Stomach (tissue), 9 donors: ENCODE results near the gene KCNC1. TPM values are rescaled to one million over a fixed set of nuclear protein-coding genes. Genes with fewer than 3 reads are reported as not detected.

ENCODE experiments used
- DNase-seq, 2 donors: peaks; one replicate each; pipeline versions ENCODE4 v3.0.0 to v3.0.0-alpha.2; 2013 to 2019
- H3K27ac ChIP-seq, 5 donors: fragments of 200-600 bp in 4 of 5; sonication (generic) in 4 of 5; one replicate each; pipeline ENCODE4 v1.5.1; 2013 to 2019; ENCODE audit warnings: mild to moderate bottlenecking in 1 of 5, moderate library complexity in 1 of 5
- H3K27me3 ChIP-seq, 3 donors: fragments of 200-600 bp; sonication (generic); one replicate each; pipeline ENCODE4 v1.5.1; 2017 to 2019; ENCODE audit warnings: mixed run types in 1 of 3
- H3K36me3 ChIP-seq, 4 donors: fragments of 200-600 bp; sonication (generic); 1 replicate in 3 of 4; 2 replicates in 1 of 4; pipeline ENCODE4 v1.5.1; 2016 to 2019
- H3K4me1 ChIP-seq, 4 donors: fragments of 200-600 bp; sonication (generic); one replicate each; pipeline ENCODE4 v1.5.1; 2016 to 2019
- H3K4me3 ChIP-seq, 4 donors: fragments of 200-600 bp; sonication (generic) in 3 of 4; one replicate each; pipeline ENCODE4 v1.5.1; 2016 to 2019; ENCODE audit warnings: mild to moderate bottlenecking in 1 of 4
- H3K9me3 ChIP-seq, 4 donors: fragments of 200-600 bp; sonication (generic); one replicate each; pipeline ENCODE4 v1.5.1; 2016 to 2019
- EP300 ChIP-seq: sonication (generic); formaldehyde crosslinking; IDR thresholded peaks from one replicate; pipeline ENCODE4 v1.6.1; 2017; ENCODE audit warnings: antibody characterized with exemption
- POLR2A ChIP-seq, 4 donors: fragments of 450-650 bp; IDR thresholded peaks; one replicate each; pipeline ENCODE4 v1.6.1; 2016; ENCODE audit warnings: antibody characterized with exemption in 4 of 4, control low read depth in 2 of 4, mild to moderate bottlenecking in 1 of 4, moderate library complexity in 1 of 4
- POLR2AphosphoS5 ChIP-seq, 3 donors: sonication (generic); formaldehyde crosslinking; IDR thresholded peaks; one replicate each; pipeline ENCODE4 v1.6.1; 2016; ENCODE audit warnings: antibody characterized with exemption in 3 of 3
- WGBS, 5 donors: extraction: QIAGEN DNeasy Blood & Tissue Kit in 3 of 5; methylation state at CpG; one replicate each; pipeline versions ENCODE4 v1.1.5 to v1.1.7; 2013 to 2018; 5-methylcytosine and 5-hydroxymethylcytosine counted together
- intact Hi-C: fragments of 100-400 bp; cut with DNase I; formaldehyde crosslinking; loops from one replicate; pipeline ENCODE4 v1.15.1; 2023; ENCODE audit warnings: low total_unique reads
- polyA plus RNA-seq, 3 donors: library from polyadenylated mRNA; stranded (reverse); fragments of 200-250 nt; gene quantifications; one replicate each; pipeline ENCODE4 v1.2.3, GENCODE V29; 2013
- total RNA-seq, 5 donors: library from RNA; depleted of rRNA; stranded (reverse); fragments of >200 nt; gene quantifications; one replicate each; pipeline versions ENCODE4 v1.1.0 to v1.2.3, GENCODE V29; 2014 to 2016
- TF ChIP-seq, protein P1 (sequence below), 7 experiments: fragments of 450-650 bp in 4 of 7; fragments of 200-600 bp in 3 of 7; sonication (generic) in 3 of 7; IDR thresholded peaks; one replicate each; pipeline ENCODE4 v1.5.1; 2016 to 2019; ENCODE audit warnings: antibody characterized with exemption in 7 of 7, control low read depth in 2 of 7, mild to moderate bottlenecking in 1 of 7
- donor health status: healthy with polysubstance abuse.
- donor health status: Bipolar disorder and iron deficiency.
- donor health status: healthy.

KCNC1 gene
- total and polyA plus RNA-seq, 8 donors, result 0.03 to 0.18 TPM; not detected in 6

DNA sequence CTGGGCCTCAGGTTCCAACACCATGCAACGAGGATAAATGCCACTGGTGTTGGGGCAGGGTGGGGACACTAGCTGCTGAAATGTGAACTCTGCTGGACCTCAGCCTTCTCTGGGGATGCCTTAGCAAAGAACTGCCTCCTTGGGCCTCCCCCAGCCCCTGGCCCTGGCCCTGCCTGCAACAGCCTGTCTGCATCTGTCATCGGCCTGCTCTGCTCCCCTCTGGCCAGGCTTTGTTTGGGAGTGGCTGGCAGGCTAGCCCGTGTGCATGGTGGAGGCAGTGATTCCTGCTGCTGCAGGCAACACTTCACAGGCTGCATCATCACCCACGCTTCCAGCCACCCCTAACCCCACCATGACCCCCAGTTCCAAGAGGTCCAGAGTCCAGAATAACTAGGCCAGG, 26.8 kb upstream of the KCNC1 start:
- intact Hi-C loops, result no loop called here
- H3K4me3 ChIP-seq, result no peak overlapping the region
- 44 to 58% (median 50%) methylated on average over 4 of the region's 4 CpGs for WGBS, 5 donors
- peaks cover 3 to 51% (median 12%) of the 10 kb centered on the region in 3 donors for H3K27me3 ChIP-seq
- H3K36me3 ChIP-seq, result no peaks in the 10 kb centered on the region
- H3K9me3 ChIP-seq, result peaks cover 0 to 7% (median 3%) of the 10 kb centered on the region in 4 donors
- DNase-seq, result no peak
- no peak for TF ChIP-seq EP300
- TF ChIP-seq, protein P1, sequence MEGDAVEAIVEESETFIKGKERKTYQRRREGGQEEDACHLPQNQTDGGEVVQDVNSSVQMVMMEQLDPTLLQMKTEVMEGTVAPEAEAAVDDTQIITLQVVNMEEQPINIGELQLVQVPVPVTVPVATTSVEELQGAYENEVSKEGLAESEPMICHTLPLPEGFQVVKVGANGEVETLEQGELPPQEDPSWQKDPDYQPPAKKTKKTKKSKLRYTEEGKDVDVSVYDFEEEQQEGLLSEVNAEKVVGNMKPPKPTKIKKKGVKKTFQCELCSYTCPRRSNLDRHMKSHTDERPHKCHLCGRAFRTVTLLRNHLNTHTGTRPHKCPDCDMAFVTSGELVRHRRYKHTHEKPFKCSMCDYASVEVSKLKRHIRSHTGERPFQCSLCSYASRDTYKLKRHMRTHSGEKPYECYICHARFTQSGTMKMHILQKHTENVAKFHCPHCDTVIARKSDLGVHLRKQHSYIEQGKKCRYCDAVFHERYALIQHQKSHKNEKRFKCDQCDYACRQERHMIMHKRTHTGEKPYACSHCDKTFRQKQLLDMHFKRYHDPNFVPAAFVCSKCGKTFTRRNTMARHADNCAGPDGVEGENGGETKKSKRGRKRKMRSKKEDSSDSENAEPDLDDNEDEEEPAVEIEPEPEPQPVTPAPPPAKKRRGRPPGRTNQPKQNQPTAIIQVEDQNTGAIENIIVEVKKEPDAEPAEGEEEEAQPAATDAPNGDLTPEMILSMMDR (IDR thresholded peaks at IDR 0.05), result no peak
- TF ChIP-seq POLR2AphosphoS5 (IDR thresholded peaks at IDR 0.05), result no peak
- no peak for TF ChIP-seq POLR2A (IDR thresholded peaks at IDR 0.05)
- H3K4me1 ChIP-seq, result no peaks in the 10 kb centered on the region
- H3K27ac ChIP-seq, result no peak overlapping the region

DNA sequence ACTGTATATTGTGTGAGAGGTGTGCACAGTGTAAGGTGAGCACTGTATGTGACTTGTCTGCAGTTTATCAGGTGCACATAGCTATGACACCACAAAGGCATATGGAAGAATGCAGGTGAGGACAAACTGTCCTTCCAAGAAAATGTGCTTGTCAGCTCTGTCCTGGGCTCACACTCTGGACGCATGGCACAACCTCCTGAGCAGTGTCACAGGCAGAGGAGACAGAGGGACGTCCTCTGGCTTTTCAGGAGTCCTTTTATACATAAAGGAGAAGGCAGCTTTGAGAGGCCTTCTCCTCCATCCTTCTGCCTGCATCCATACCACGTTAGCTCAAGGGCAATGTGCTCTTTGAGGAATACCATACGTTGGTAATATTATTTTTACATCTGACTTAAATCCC, 22.7 kb upstream of the KCNC1 start:
- no peaks in the 10 kb centered on the region for H3K9me3 ChIP-seq
- 18 to 38% (median 23%) methylated on average over 3 to 4 of the region's 4 CpGs for WGBS, 5 donors
- TF ChIP-seq EP300 (no peak), POLR2A (IDR thresholded peaks at IDR 0.05) (no peak), POLR2AphosphoS5 (IDR thresholded peaks at IDR 0.05) (no peak)
- TF ChIP-seq, protein P1 (IDR thresholded peaks at IDR 0.05), result no peak
- H3K4me3 ChIP-seq, result no peak overlapping the region
- H3K4me1 ChIP-seq, result no peaks in the 10 kb centered on the region
- intact Hi-C loops, result no loop called here
- H3K27me3 ChIP-seq, result peaks cover 3 to 89% (median 24%) of the 10 kb centered on the region in 3 donors
- H3K27ac ChIP-seq, result no peak overlapping the region
- H3K36me3 ChIP-seq, result no peaks in the 10 kb centered on the region
- no peak for DNase-seq

DNA sequence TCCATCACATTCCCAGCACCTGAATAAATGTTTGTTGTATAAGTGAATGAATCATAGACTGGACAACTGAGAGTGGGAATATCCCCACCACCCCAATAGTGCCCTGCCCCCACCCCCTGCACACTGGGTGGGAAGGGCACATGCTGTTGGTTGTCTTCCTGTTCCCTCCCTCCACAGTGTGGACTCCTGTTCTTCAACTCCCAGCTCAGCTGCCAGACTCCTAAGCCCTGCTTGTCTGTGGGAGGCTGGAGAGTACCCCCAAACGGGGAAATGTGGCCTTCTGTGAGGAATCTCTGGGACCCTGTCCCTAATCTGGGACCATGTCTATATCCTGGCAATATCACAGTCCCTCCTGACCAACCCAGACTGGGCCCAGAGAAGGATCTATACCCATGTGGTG, 20.7 kb upstream of the KCNC1 start:
- H3K9me3 ChIP-seq, result no peaks in the 10 kb centered on the region
- no peak for DNase-seq
- peaks cover 7 to 96% (median 40%) of the 10 kb centered on the region in 3 donors for H3K27me3 ChIP-seq
- H3K27ac ChIP-seq, result no peak overlapping the region
- WGBS, 5 donors, result 0 to 18% (median 0%) methylated on average over 1 of the region's 1 CpG
- H3K4me1 ChIP-seq, result peaks cover 0 to 4% (median 2%) of the 10 kb centered on the region in 4 donors
- TF ChIP-seq POLR2AphosphoS5 (IDR thresholded peaks at IDR 0.05), result no peak
- TF ChIP-seq POLR2A (IDR thresholded peaks at IDR 0.05), result no peak
- TF ChIP-seq EP300, result no peak
- TF ChIP-seq, protein P1 (IDR thresholded peaks at IDR 0.05), result no peak
- no peak overlapping the region for H3K4me3 ChIP-seq
- H3K36me3 ChIP-seq, result no peaks in the 10 kb centered on the region
- intact Hi-C loops, result no loop called here

DNA sequence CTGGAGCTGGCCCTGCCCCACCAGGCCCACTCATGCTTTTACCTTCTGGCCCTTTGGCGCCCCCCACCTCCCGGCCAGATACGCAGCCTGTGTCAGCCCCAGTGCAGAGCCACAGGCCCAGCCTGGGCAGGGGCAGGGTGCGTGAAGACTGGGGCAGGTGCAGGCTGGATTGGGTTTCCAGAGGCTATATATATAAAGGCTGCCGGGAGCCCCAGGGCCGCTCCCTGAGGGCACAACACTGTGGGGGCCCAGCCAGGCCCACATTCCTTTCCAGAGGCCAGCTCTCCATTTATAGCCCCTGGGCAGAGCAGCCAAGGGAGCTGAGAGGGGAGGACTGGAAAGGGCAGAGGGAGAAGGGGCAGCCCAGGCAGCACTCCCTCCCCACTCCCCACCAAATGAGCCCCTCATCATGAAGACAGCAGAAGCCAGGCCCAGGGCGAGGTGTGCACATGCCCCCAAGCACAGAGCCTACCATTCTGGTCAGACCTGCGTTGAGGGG, 20.2 kb upstream of the KCNC1 start:
- H3K4me3 ChIP-seq, result no peak overlapping the region
- DNase-seq, result no peak
- intact Hi-C loops, result no loop called here
- H3K4me1 ChIP-seq, result peaks cover 0 to 9% (median 6%) of the 10 kb centered on the region in 4 donors
- H3K9me3 ChIP-seq, result no peaks in the 10 kb centered on the region
- TF ChIP-seq POLR2A (IDR thresholded peaks at IDR 0.05), result no peak
- TF ChIP-seq, protein P1 (IDR thresholded peaks at IDR 0.05), result no peak
- no peak for TF ChIP-seq EP300
- no peak for TF ChIP-seq POLR2AphosphoS5 (IDR thresholded peaks at IDR 0.05)
- no peaks in the 10 kb centered on the region for H3K36me3 ChIP-seq
- H3K27ac ChIP-seq, result no peak overlapping the region
- peaks cover 11 to 96% (median 44%) of the 10 kb centered on the region in 3 donors for H3K27me3 ChIP-seq
- 41 to 59% (median 51%) methylated on average over 3 to 8 of the region's 8 CpGs for WGBS, 5 donors
